Thoracic aorta (tissue), 2 donors: ENCODE results near the gene PVALB. TPM values are rescaled to one million over a fixed set of nuclear protein-coding genes. Genes with fewer than 3 reads are reported as not detected.

Source experiments
- ATAC-seq: fragments of 150-250 bp; one replicate; pipeline ENCODE4 v1.8.0; 2017; ENCODE audit warnings: low read depth; ENCODE audit not compliant: insufficient number of reproducible peaks, low FRiP score
- DNase-seq: peaks from one replicate; pipeline ENCODE4 v3.0.0-alpha.2; 2020; ENCODE audit warnings: low spot score
- H3K27ac ChIP-seq, 2 donors: fragments of 200-600 bp; sonication (generic); 1 replicate in 1 of 2; 2 replicates in 1 of 2; pipeline ENCODE4 v1.5.1; 2016; ENCODE audit warnings: mild to moderate bottlenecking in 2 of 2, moderate library complexity in 2 of 2
- H3K27me3 ChIP-seq: fragments of 200-600 bp; sonication (generic); replicated peaks from 2 replicates; pipeline ENCODE4 v1.6.0; 2016; ENCODE audit warnings: mild to moderate bottlenecking; ENCODE audit not compliant: insufficient read depth
- H3K36me3 ChIP-seq: fragments of 200-600 bp; sonication (generic); one replicate; pipeline ENCODE4 v1.5.1; 2016
- H3K4me1 ChIP-seq, 2 donors: fragments of 200-600 bp; sonication (generic); 1 replicate in 1 of 2; 2 replicates in 1 of 2; pipeline versions ENCODE4 v1.5.1 to v1.6.0; 2016; ENCODE audit warnings: low read depth in 2 of 2, mild to moderate bottlenecking in 1 of 2; ENCODE audit not compliant: control insufficient read depth in 1 of 2
- H3K4me3 ChIP-seq: fragments of 200-600 bp; sonication (generic); 2 replicates; pipeline ENCODE4 v1.5.1; 2016; ENCODE audit warnings: mild to moderate bottlenecking
- H3K9me3 ChIP-seq: fragments of 200-600 bp; sonication (generic); 2 replicates; pipeline ENCODE4 v1.5.1; 2016
- CTCF ChIP-seq: fragments of 200-600 bp; sonication (generic); IDR thresholded peaks from one replicate; pipeline ENCODE4 v1.5.1; 2019; ENCODE audit warnings: antibody characterized with exemption
- total RNA-seq, 2 donors: library from RNA; depleted of rRNA; stranded (reverse); fragments of >200 nt; gene quantifications; one replicate each; pipeline versions ENCODE4 v1.1.0 to v1.2.3, GENCODE V29; 2016

PVALB gene
- total RNA-seq, 2 donors from 2014 or later: not detected

GRCh38 chr22:36803358-36803757, 13.5 kb downstream of the PVALB start:
- Histone ChIP-seq H3K4me3 (no peak overlapping the region), H3K27ac (no peak overlapping the region), H3K27me3 (no peaks in the 10 kb centered on the region), H3K36me3 (no peaks in the 10 kb centered on the region), H3K4me1 (no peaks in the 10 kb centered on the region), H3K9me3 (no peaks in the 10 kb centered on the region)
- ATAC-seq (no peak), DNase-seq (no peak)
- no peak for TF ChIP-seq CTCF

GRCh38 chr22:36798674-36799066, 18.2 kb downstream of the PVALB start:
- DNase-seq (no peak), ATAC-seq (no peak)
- Histone ChIP-seq H3K27ac (no peak overlapping the region), H3K36me3 (no peaks in the 10 kb centered on the region), H3K27me3 (no peaks in the 10 kb centered on the region), H3K4me1 (no peaks in the 10 kb centered on the region), H3K9me3 (no peaks in the 10 kb centered on the region), H3K4me3 (no peak overlapping the region)
- TF ChIP-seq CTCF: no peak

- no peak overlapping the region for H3K27ac ChIP-seq
- no peaks in the 10 kb centered on the region for H3K36me3 ChIP-seq
- ATAC-seq (no peak), DNase-seq (no peak)
- no peak for TF ChIP-seq CTCF
- no peaks in the 10 kb centered on the region for H3K9me3 ChIP-seq
- no peaks in the 10 kb centered on the region for H3K4me1 ChIP-seq
- no peak overlapping the region for H3K4me3 ChIP-seq
- H3K27me3 ChIP-seq: no peaks in the 10 kb centered on the region
Observed at GRCh38 chr22:36797911-36798673, 18.7 kb downstream of the PVALB start.

- H3K27ac ChIP-seq: no peak overlapping the region
- DNase-seq (no peak), ATAC-seq (no peak)
- no peaks in the 10 kb centered on the region for H3K27me3 ChIP-seq
- no peaks in the 10 kb centered on the region for H3K36me3 ChIP-seq
- H3K4me3 ChIP-seq: no peak overlapping the region
- H3K4me1 ChIP-seq: no peaks in the 10 kb centered on the region
- TF ChIP-seq CTCF: no peak
- H3K9me3 ChIP-seq: no peaks in the 10 kb centered on the region
Observed at GRCh38 chr22:36797374-36797773, 19.5 kb downstream of the PVALB start.

GRCh38 chr22:36796552-36797175, 20.2 kb downstream of the PVALB start:
- Histone ChIP-seq H3K4me1 (no peaks in the 10 kb centered on the region), H3K27me3 (no peaks in the 10 kb centered on the region), H3K27ac (no peak overlapping the region), H3K9me3 (no peaks in the 10 kb centered on the region), H3K36me3 (no peaks in the 10 kb centered on the region), H3K4me3 (no peak overlapping the region)
- ATAC-seq (no peak), DNase-seq (no peak)
- TF ChIP-seq CTCF: no peak
